Aorta (tissue), 5 donors: ENCODE results near the gene TES. TPM values are rescaled to one million over a fixed set of nuclear protein-coding genes. Genes with fewer than 3 reads are reported as not detected.

Source experiments
- ATAC-seq: fragments of 200-7000 bp; cut with Tn5 transposase; one replicate; pipeline ENCODE4 v1.9.1; 2022; ENCODE audit warnings: moderate library complexity; ENCODE audit not compliant: low FRiP score
- DNase-seq, 2 donors: peaks; one replicate each; pipeline ENCODE4 v3.0.0-alpha.2; 2020
- H3K27ac ChIP-seq, 2 donors: one replicate each; pipeline ENCODE4 v1.5.1; 2013; ENCODE audit warnings: low read length in 2 of 2, mild to moderate bottlenecking in 2 of 2, moderate library complexity in 2 of 2, control low read depth in 1 of 2, inconsistent platforms in 1 of 2, low read depth in 1 of 2
- H3K27me3 ChIP-seq, 2 donors: one replicate each; pipeline ENCODE4 v1.6.1; 2013; ENCODE audit warnings: control low read depth in 1 of 2, low read length in 1 of 2, mild to moderate bottlenecking in 1 of 2, moderate library complexity in 1 of 2; ENCODE audit not compliant: insufficient read depth in 2 of 2, control insufficient read depth in 1 of 2
- H3K36me3 ChIP-seq, 2 donors: one replicate each; pipeline ENCODE4 v1.6.1; 2013; ENCODE audit warnings: control low read depth in 1 of 2, low read length in 1 of 2, mild to moderate bottlenecking in 1 of 2; ENCODE audit not compliant: insufficient read depth in 2 of 2, control insufficient read depth in 1 of 2
- H3K4me1 ChIP-seq, 2 donors: one replicate each; pipeline ENCODE4 v1.6.1; 2013; ENCODE audit warnings: low read length in 2 of 2, control low read depth in 1 of 2, mild to moderate bottlenecking in 1 of 2, moderate library complexity in 1 of 2; ENCODE audit not compliant: insufficient read depth in 2 of 2, control insufficient read depth in 1 of 2
- H3K4me3 ChIP-seq, 2 donors: one replicate each; pipeline ENCODE4 v1.5.1; 2013; ENCODE audit warnings: low read length in 2 of 2, control low read depth in 1 of 2, mild to moderate bottlenecking in 1 of 2
- H3K9me3 ChIP-seq: one replicate; pipeline ENCODE4 v1.6.1; 2013; ENCODE audit warnings: mild to moderate bottlenecking, low read length; ENCODE audit not compliant: control insufficient read depth
- WGBS, 2 donors: extraction: QIAGEN DNeasy Blood & Tissue Kit; methylation state at CpG; one replicate each; pipeline ENCODE4 v1.1.7; 2013; 5-methylcytosine and 5-hydroxymethylcytosine counted together
- intact Hi-C, 2 donors: fragments of 100-400 bp; cut with DNase I; formaldehyde crosslinking; loops; one replicate each; pipeline versions ENCODE4 v1.14.2 to v1.15.0; 2022
- long read RNA-seq, 2 donors: library from polyadenylated mRNA; unstranded; transcript quantifications; one replicate each; pipeline ENCODE4 v2.0.0, GENCODE V29; 2020 to 2021
- polyA plus RNA-seq, 2 donors: library from polyadenylated mRNA; stranded (reverse); fragments of 200-250 nt; gene quantifications; one replicate each; pipeline ENCODE4 v1.2.3, GENCODE V29; 2013
- total RNA-seq, 2 donors: library from RNA; stranded (reverse); fragmentation: NEBNext Ultra II Directional; extraction: Animal tissue kit (Norgen Biotek cat#: 25700); gene quantifications; one replicate each; pipeline ENCODE4 v1.2.1, GENCODE V29; 2021
- donor health status: healthy with polysubstance abuse.
- donor health status: Bipolar disorder and iron deficiency.
- donor health status: DM: no; HTN: no; CAD: no.
- donor health status: DM: no; HTN: no; CAD: no.
- donor health status: DM: yes; HTN: yes; CAD: no.

Gene TES
- 100 to 1,000 TPM; 145 to 340 TPM for total RNA-seq
- polyA plus RNA-seq = 10 to 100 TPM; 73.6 to 82.6 TPM
- long read RNA-seq, donor 1, transcript TES-205 (3 exons, 873 nt) = minor isoform, 5 of 1,198 reads
- long read RNA-seq, donor 1, transcript TES-211 (3 exons, 911 nt) = minor isoform, 25 of 1,198 reads
- long read RNA-seq, donor 1, transcript TES-201 (7 exons, 2,782 nt) = major isoform, 1,001 of 1,198 reads
- long read RNA-seq, donor 1, partial matches to known transcripts = 103 of 1,198 reads
- long read RNA-seq, donor 1, other reads (novel, unspliced or antisense) = 62 of 1,198 reads
- long read RNA-seq, donor 2, transcript TES-201 (7 exons, 2,782 nt) = major isoform, 96 of 124 reads
- long read RNA-seq, donor 2, partial matches to known transcripts = 10 of 124 reads
- long read RNA-seq, donor 2, other reads (novel, unspliced or antisense) = 16 of 124 reads

GRCh38 chr7:116210345-116211005, at the start of gene TES:
Gene TES (plus strand): TSS chr7:116210539. CDS start chr7:116210708, 169 bp downstream.
- Histone ChIP-seq H3K27ac (peak within 1 kb of the TSS; percentile 83 to 97), H3K9me3 (no peaks in the 10 kb centered on the region), H3K4me3 (peak within 1 kb of the TSS; percentile 90 to 92), H3K4me1 (peaks cover 0 to 1% of the 10 kb centered on the region in 2 donors), H3K27me3 (no peaks in the 10 kb centered on the region), H3K36me3 (no peaks in the 10 kb centered on the region)
- intact Hi-C loops = loop anchor here in 1 of 2 donors (2.0 kb wide), 1 partner anchor 18 kb away; no protein-coding TSS in a partner anchor
- 0% methylated on average over 75 to 83 of the region's 83 CpGs for WGBS, 2 donors
- ATAC-seq (peak; percentile 78), DNase-seq (peak; percentile 77 to 92)

- intact Hi-C loops = no loop called here
- no peak for DNase-seq
- Histone ChIP-seq H3K27me3 (no peaks in the 10 kb centered on the region), H3K36me3 (no peaks in the 10 kb centered on the region), H3K4me3 (no peak overlapping the region), H3K4me1 (no peaks in the 10 kb centered on the region), H3K9me3 (no peaks in the 10 kb centered on the region), H3K27ac (no peak overlapping the region)
- no peak for ATAC-seq
Observed at GRCh38 chr7:116161728-116162127, 48.6 kb upstream of the TES start.

- Histone ChIP-seq H3K4me1 (no peaks in the 10 kb centered on the region), H3K27ac (no peak overlapping the region), H3K27me3 (no peaks in the 10 kb centered on the region), H3K9me3 (no peaks in the 10 kb centered on the region), H3K4me3 (no peak overlapping the region), H3K36me3 (no peaks in the 10 kb centered on the region)
- no peak for ATAC-seq
- no peak for DNase-seq
- intact Hi-C loops = no loop called here
Observed at GRCh38 chr7:116162254-116162653, 48.1 kb upstream of the TES start.

- H3K27ac ChIP-seq = no peak overlapping the region
- no peaks in the 10 kb centered on the region for H3K27me3 ChIP-seq
- H3K36me3 ChIP-seq = no peaks in the 10 kb centered on the region
- ATAC-seq (no peak), DNase-seq (no peak)
- H3K4me1 ChIP-seq = no peaks in the 10 kb centered on the region
- intact Hi-C loops = no loop called here
- H3K9me3 ChIP-seq = no peaks in the 10 kb centered on the region
- H3K4me3 ChIP-seq = no peak overlapping the region
Observed at GRCh38 chr7:116162992-116163391, 47.3 kb upstream of the TES start.

- 92 to 93% methylated on average over 2 of the region's 2 CpGs for WGBS, 2 donors
Observed at GRCh38 chr7:116164552-116165306, 45.6 kb upstream of the TES start.

GRCh38 chr7:116165717-116166116, 44.6 kb upstream of the TES start:
- DNase-seq = peak in 1 of 2 donors; percentile 38
- Histone ChIP-seq H3K4me3 (no peak overlapping the region), H3K9me3 (no peaks in the 10 kb centered on the region), H3K27ac (no peak overlapping the region), H3K27me3 (no peaks in the 10 kb centered on the region), H3K4me1 (no peaks in the 10 kb centered on the region), H3K36me3 (no peaks in the 10 kb centered on the region)
- WGBS, 2 donors = 91 to 92% methylated on average over 2 of the region's 2 CpGs
- no peak for ATAC-seq
- intact Hi-C loops = no loop called here

More at GRCh38 chr7:116164552-116165306, 45.6 kb upstream of the TES start:
- DNase-seq (no peak), ATAC-seq (no peak)
- no peaks in the 10 kb centered on the region for H3K9me3 ChIP-seq
- no peak overlapping the region for H3K27ac ChIP-seq
- intact Hi-C loops = no loop called here
- no peaks in the 10 kb centered on the region for H3K36me3 ChIP-seq
- no peaks in the 10 kb centered on the region for H3K27me3 ChIP-seq
- H3K4me3 ChIP-seq = no peak overlapping the region
- no peaks in the 10 kb centered on the region for H3K4me1 ChIP-seq

- no peaks in the 10 kb centered on the region for H3K4me1 ChIP-seq
- H3K36me3 ChIP-seq = no peaks in the 10 kb centered on the region
- no peaks in the 10 kb centered on the region for H3K27me3 ChIP-seq
- 94 to 96% methylated on average over 2 of the region's 2 CpGs for WGBS, 2 donors
- no peak overlapping the region for H3K4me3 ChIP-seq
- DNase-seq (no peak), ATAC-seq (no peak)
- no peak overlapping the region for H3K27ac ChIP-seq
- no peaks in the 10 kb centered on the region for H3K9me3 ChIP-seq
- intact Hi-C loops = no loop called here
Observed at GRCh38 chr7:116166156-116166555, 44.2 kb upstream of the TES start.

GRCh38 chr7:116167177-116167576, 43.2 kb upstream of the TES start:
- Histone ChIP-seq H3K4me1 (no peaks in the 10 kb centered on the region), H3K36me3 (no peaks in the 10 kb centered on the region), H3K4me3 (no peak overlapping the region), H3K27me3 (no peaks in the 10 kb centered on the region), H3K27ac (no peak overlapping the region), H3K9me3 (no peaks in the 10 kb centered on the region)
- 87 to 89% methylated on average over 4 of the region's 4 CpGs for WGBS, 2 donors
- ATAC-seq = no peak
- intact Hi-C loops = no loop called here
- no peak for DNase-seq
